Activated CD4-positive, CD25-positive, alpha-beta regulatory T cell treated with anti-CD3 and anti-CD28 coated beads, Interleukin-2, amount 50 U/mL, for 24 hours (primary cell): Measurements from ENCODE around the gene TENM3.

Experiments
- ATAC-seq, 2 donors: fragments of 150-1000 bp; cut with Tn5 transposase; one replicate each; pipeline ENCODE4 v1.10.0; 2021; ENCODE audit warnings: mild to moderate bottlenecking in 1 of 2, moderate library complexity in 1 of 2

The TENM3 gene

DNA sequence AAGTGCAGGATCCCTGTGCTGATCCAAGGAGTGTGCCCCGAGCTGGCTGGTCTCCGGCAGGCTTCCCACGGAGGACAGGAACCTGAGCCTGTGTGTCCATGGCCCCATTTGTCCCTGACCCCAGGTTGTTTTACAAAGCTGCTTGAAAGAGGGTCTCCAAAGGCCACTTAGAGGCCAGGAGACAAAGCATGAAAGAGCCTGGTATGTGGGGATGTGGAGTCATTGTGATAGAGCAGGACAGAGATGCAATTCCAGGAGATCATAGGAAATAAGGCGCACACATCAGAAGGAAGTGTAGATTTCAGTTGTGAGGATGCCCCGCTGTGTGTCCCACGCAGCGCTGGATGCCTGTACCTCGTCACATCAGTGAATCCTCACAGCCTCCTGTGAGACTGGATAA lies 48.0 kb downstream of the TENM3 start:
- no peak for ATAC-seq

- no peak for ATAC-seq
These were observed 48.5 kb downstream of the TENM3 start for GRCh38 chr4:182291597-182292270.

DNA sequence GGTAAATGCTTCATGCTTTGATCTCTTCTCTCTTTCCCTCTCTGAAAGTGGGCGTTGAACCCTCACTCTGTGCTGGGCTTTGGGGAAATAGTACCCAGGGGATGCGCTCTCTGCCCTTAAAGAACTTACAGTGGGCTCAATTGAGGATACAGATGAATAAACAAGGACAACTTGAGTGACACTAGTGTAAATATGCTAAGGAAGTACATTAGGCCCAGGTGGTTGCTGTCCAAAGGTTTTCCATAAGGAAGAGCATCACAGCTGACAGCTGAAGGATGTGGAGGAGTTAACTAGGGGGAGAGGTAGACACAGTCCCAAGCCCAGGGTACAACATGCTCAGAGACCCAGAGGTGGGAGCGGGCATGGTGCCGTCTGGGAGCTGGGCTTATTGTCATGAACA lies 49.4 kb downstream of the TENM3 start:
- ATAC-seq: no peak

DNA sequence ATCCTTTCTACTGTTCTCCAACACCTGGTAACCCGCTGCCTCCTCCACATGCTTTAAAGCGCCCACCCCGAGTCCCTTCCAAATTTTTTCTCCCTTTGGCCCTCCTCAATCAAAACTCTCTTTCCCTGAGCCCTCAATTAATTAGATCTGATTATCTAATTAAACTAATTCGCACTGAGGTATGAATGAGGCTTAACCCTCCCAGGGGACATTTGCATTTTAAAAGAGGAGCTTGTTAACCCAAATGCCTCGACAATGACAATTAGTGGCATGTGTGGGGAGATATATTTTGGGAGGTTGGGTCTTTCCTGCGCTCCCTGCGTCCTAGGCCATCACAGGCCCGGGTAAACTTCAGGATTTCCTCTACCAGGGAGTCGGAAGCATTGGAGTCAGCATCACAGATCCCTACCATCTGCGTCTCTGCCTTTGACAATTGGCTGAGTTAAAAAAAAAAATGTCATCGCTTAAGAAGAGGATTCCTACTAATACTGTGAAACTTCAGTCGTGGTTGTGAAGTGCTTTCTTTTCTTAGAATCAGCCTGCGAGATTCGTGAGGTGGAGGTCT lies 50.6 kb downstream of the TENM3 start:
- ATAC-seq: no peak

GRCh38 chr4:182294451-182294850 lies 51.2 kb downstream of the TENM3 start:
- ATAC-seq: no peak

GRCh38 chr4:182297659-182298058 lies 54.5 kb downstream of the TENM3 start:
- ATAC-seq: no peak

DNA sequence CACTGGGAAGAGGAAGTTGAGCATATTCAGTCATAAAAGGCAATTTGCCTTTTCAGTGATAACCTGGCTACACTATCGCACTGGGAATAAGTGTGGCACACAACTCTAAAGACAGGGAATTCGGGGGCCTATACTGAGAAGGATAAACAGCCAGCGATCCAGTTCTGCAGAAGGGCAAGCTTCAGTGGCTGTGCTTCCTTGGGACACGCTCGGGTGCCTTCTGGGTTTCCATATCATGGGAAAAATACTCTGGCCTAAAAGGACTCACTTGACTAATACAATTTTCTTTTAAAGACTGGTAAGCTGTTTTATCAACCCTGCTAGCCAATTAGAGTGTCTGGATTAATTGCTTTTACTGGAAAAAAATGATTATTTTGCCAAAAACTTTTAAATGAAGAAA lies 58.5 kb downstream of the TENM3 start:
- ATAC-seq: no peak

DNA sequence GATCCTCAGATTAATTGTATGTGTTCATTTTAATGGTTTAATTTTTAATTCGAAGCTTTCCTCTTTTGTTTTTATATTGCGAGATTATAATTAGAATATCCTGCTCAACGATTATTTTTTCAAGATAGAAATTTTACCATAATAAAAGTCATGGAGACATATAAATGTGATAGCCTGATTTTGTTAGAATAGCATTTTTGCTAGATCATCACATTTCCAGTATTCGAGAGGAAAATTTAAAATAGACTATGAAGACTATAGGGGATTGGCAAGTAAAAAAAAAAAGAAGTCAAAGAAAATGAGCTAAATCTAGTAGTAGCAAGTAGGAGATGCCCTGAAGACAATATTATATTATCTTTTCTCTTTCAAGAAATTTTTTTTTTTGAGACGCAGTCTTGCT lies 60.6 kb downstream of the TENM3 start:
- no peak for ATAC-seq

GRCh38 chr4:182306792-182307507 lies 63.7 kb downstream of the TENM3 start:
- no peak for ATAC-seq

GRCh38 chr4:182307746-182308145 lies 64.5 kb downstream of the TENM3 start:
- ATAC-seq: no peak

DNA sequence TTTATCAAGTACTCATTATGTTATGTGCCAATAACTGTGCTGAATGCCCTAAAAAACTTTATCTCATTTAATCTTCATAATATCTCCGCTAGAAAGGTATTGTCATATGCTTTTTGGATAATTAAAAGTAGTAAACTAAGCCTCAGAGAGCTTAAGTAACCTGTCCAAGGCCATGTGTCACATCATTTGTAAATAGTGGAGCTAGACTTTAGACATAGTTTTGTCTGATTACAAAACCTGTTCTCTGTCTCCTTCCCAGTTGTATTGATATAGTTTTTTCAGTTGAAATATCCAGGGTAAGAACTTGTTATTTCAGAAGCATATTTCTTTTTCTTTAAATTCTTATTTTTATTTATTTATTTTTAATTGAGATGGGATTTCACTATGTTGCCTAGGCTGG lies 66.7 kb downstream of the TENM3 start:
- no peak for ATAC-seq

DNA sequence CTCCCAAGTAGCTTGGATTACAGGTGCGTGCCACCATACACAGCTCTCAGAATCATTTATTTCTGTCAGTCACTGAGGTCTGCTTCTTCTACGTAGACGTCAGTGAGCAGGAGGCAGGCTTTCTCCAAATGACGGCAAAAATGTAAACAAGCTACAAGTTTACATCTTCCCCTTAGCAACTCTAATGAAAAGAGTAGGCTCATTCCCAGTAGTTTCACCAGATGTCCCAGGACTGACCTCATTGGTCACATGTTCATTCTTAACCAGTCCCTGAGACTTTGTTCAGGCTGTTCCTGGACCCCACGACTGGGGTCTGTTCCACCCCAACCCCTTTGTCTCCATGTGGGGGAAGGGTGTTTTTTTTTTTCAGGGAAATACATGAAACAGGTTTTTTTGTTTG lies 67.1 kb downstream of the TENM3 start:
- no peak for ATAC-seq

- no peak for ATAC-seq
These were observed 67.8 kb downstream of the TENM3 start for GRCh38 chr4:182310962-182311361.

DNA sequence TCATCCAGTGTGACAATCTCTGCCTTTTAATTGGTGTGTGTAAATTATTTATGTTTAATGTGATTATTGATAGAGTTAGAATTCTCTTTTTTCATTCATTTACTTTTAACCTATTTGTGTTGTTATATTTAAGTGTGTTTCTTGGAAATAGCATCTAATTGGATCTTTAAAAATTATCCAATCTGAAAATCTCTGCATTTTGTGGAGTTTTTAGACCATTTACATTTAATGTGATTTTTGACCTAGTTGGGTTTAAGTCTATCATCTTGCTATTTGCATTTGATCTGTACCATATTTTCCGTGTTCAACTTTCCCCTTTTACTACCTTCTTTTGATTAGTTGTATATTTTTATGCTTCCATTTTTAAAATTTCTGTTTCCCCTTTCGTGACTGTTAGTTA lies 71.3 kb downstream of the TENM3 start:
- ATAC-seq: no peak

- no peak for ATAC-seq
These were observed 75.1 kb downstream of the TENM3 start for GRCh38 chr4:182318256-182318655.

- no peak for ATAC-seq
These were observed 76.9 kb downstream of the TENM3 start for GRCh38 chr4:182320092-182320491.

DNA sequence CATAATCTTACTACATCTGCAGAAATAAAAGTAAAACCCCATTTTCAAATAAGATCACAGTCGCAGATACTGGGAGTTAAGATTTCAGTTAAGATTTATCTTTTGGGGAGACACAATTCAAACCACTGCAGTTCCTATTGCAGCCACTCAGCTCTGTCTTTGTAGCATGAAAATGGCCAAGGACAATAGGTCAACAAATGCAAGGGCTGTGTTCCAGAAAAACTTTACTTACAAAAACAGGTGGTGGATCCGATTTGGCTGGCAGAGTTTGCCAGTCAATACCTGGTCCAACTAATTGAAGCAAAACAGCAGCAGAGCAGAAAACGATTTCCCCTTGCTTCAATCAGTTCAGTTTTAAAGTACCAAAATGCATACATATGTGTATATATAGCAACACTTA lies 77.4 kb downstream of the TENM3 start:
- ATAC-seq: no peak

DNA sequence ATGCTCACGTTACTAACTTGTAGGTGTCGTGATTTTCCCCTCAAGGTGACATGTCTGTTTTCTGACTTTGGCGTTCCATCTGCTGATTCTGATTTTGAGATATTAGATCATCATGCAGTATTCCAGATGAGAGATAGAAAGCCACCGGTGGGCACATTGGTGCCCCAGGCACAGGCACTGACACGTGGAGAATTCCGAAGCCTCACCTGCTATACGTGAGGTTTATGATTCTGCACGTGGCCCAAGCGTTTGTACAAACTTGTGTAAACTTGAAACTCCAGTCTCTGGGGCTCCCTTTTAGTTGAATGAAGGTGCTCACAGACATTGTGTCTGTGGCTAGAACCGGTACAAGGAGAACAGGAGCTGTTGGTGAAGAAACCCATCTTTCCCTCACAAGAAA lies 81.1 kb downstream of the TENM3 start:
- no peak for ATAC-seq

DNA sequence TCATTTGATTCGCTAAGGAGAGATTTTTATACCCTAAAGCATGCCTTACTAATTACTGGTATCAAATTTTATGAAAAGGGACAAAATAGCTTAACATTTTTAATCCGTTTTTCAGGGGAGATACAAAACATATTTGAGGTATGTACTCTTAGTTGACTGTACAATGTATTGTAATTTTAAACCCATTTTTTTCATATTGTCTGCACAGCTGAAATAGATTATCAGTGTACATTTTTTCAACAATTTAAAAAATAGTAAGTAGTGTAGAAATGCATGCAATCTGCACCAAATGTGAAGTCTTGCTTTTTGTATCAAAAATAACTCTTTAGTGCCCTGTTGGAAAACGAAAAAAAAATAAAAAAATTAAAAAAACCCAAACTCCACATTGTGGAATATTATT lies 82.2 kb downstream of the TENM3 start:
- ATAC-seq: no peak

DNA sequence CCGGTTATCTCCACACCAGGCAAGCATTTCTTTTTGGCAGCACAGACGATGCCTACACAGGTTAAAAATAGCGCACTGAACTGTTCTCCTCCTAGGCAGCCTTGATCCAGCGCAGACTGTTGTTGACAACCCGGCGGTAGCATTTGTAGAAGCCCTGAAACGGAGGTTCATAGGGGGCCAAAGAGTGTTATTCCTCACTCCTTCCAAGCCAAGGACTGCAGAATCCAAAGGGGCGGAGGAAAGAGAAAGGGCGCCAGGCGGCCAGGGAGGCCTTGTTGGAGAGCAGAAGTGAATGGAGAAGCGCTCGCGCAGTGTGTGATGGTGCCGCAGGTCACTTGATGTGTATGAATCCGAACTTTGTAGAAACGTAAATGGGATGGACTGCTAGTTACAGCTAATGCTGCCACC lies 82.7 kb downstream of the TENM3 start:
- no peak for ATAC-seq

GRCh38 chr4:182328505-182328904 lies 85.3 kb downstream of the TENM3 start:
- ATAC-seq: no peak

GRCh38 chr4:182337366-182337765 lies 94.2 kb downstream of the TENM3 start:
- ATAC-seq: no peak

DNA sequence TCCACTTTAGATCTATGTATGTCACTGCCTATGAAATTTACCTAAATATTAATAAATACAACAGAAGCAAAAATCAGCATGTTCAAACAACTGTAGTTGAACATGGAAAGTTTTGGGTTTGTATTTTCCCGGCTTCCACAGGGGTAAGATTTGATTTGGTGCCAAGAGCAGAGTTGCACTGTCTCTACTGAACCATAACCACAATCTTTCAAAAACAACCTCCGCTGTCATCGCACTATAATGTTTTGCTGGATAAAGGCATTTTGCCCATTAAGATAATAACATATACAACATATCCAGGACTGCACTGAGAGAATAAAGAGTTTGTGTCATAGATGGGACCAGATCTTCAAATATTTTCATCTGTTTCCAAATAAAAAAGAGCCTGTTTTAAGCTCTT lies 94.9 kb downstream of the TENM3 start:
- no peak for ATAC-seq

DNA sequence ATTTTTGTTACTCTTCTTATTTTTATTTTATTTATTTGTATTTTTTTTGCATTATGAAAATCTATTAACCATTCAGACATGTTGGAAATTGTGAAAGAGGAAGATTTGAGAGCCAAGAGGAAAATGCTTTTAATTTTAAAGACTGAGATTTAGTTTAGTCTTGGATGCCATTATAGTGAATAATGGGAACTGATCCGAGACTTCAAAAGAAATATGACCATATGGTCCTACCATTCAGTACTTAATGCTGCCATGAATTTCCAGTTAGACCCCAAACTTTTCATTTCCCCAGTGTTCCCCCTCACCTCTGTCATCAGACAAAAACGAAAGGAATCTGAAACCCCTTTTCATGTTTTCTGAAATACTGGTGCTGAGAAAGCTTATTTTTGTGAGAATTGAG lies 95.5 kb downstream of the TENM3 start:
- no peak for ATAC-seq
